NCI-H446 treated with DMSO at 0.1 percent for 48 hours (cell line): ENCODE measurements around the gene UMOD.
A peak's percentile ranks its signal among the peaks of the same experiment; 100 is the strongest.

Experiments
- DNase-seq: peaks from one replicate; lab custom pipeline; 2025; lab: John Stamatoyannopoulos, UW

Gene UMOD

DNA sequence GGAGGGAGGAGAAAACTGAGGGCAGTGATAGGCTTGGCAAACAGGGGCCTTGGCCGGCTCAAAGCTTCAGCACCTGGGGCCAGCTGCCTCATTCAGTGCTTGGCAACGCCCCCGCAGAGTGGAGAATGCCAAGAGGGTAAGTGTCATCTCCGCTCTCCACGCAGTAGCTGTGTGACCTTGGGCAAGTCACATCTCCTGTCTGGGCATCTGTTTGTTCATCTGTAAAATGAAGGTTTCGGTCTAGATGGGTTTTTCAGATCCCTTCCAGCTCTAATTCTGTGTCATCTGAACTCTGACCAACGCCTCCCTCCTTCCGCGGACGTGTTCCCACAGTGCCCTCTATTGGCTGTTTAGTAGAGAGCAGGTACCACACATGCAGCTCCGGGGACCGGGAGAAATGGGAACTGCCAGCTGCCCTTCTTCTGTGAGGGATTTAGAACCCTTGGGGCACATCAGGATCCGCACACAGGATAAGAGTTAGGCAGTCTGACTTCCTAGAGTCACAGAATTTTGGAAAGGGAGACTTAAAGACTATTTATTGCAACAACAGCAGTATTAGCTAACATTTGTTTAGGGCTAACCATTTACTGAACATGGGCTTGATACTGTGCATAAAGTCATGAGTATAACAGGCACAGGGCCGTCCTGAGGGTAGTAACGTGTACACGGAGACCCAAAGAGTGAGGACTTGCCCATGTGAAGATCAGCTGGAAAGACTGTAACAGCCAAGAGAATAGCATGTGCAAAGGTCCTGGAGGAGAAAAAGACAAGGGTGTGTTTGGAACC lies 52.0 kb downstream of the UMOD start:
- peak; percentile 1 for DNase-seq

DNA sequence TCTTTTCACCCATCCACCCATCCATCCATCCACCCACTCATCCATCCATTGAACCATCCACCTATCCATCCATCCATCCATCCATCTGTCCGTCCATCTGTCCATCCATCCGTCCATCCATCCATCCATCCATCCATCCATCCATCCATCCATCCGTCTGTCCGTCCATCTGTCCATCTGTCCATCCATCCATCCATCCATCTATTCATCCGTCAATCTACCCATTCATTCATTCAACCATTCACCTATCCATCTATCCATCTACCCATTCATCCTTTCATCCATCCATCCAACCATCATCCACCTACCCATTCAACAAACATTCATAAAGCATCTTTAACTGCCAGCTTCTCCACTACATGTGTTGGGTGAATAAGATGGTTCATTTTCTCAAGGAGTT lies 54.1 kb downstream of the UMOD start:
- no peak for DNase-seq

GRCh38 chr16:20291208-20292206 lies 61.0 kb downstream of the UMOD start:
- no peak for DNase-seq

GRCh38 chr16:20289571-20289970 lies 62.9 kb downstream of the UMOD start:
- DNase-seq = no peak

- DNase-seq = no peak
These were observed 66.5 kb downstream of the UMOD start for GRCh38 chr16:20285993-20286499.
